Activated CD4-positive, alpha-beta memory T cell treated with anti-CD3 and anti-CD28 coated beads for 36 hours (primary cell): Measurements from ENCODE around the gene RTL9. TPM values are rescaled to one million over a fixed set of nuclear protein-coding genes. Genes with fewer than 3 reads are reported as not detected.

Experiments used
- CTCF ChIA-PET: fragments of 350-600 bp; sonication (Branson Sonifier 250); formaldehyde crosslinking; loops from one replicate; lab custom pipeline; 2021; ENCODE audit warnings: antibody characterized with exemption, inconsistent platforms; lab: Charles Lee
- POLR2A ChIA-PET: fragments of 350-600 bp; sonication (Branson Sonifier 250); formaldehyde crosslinking; loops from one replicate; lab custom pipeline; 2021; ENCODE audit warnings: antibody characterized with exemption; lab: Charles Lee
- DNase-seq: peaks from one replicate; pipeline ENCODE4 v3.0.0-alpha.2; 2020
- H3K27ac Mint-ChIP-seq: one replicate; pipeline ENCODE4 v1.8.0; 2021; ENCODE audit warnings: mixed read lengths
- H3K27me3 Mint-ChIP-seq: one replicate; pipeline ENCODE4 v1.8.0; 2021; ENCODE audit warnings: mixed read lengths
- H3K36me3 Mint-ChIP-seq: one replicate; pipeline ENCODE4 v1.8.0; 2021; ENCODE audit warnings: mixed read lengths
- H3K4me1 Mint-ChIP-seq: one replicate; pipeline ENCODE4 v1.8.0; 2021; ENCODE audit warnings: low read depth, mixed read lengths
- H3K4me3 Mint-ChIP-seq: one replicate; pipeline ENCODE4 v1.8.0; 2021; ENCODE audit warnings: mild to moderate bottlenecking, mixed read lengths
- H3K9me3 Mint-ChIP-seq: one replicate; pipeline ENCODE4 v1.8.0; 2021; ENCODE audit warnings: mixed read lengths
- intact Hi-C: fragments of 100-400 bp; cut with micrococcal nuclease; formaldehyde crosslinking; loops from one replicate; pipeline ENCODE4 v1.15.1; 2023
- total RNA-seq, 2 experiments: library from RNA; stranded (reverse); gene quantifications; one replicate each; pipeline ENCODE4 v1.2.3, GENCODE V29; 2021

The RTL9 gene
- under 1 TPM in 1 of 2 experiments, not detected in 1; 0.05 TPM for total RNA-seq

DNA sequence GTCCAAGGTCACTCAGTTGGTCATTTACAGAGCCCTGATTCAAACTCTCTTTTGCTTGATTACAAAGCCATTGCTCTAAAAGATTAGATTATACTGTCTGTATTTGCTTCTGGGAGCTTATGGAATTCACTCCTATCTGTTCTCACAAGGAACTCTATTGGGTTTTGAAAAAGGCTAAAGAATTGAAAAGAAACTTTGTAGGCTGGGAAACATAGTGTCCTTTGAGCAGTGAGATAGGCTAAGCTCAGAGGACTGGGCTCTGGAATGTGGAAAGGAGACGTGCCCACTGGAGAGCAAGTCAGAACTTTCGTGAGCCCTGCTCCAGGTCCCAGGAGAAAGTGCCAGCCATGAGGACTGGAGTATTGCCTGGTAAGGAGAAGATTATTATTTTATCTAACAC, at the start of gene RTL9:
RTL9 (plus strand) TSS at position 301 of the 400 bp plus-strand sequence. CDS start 91,770 bp downstream, outside the sequence.
- DNase-seq = no peak
- ChIA-PET CTCF (no interaction called here), POLR2A (no interaction called here)
- H3K4me3 Mint-ChIP-seq = no peak within 1 kb of the TSS
- no peaks in the 10 kb centered on the region for H3K9me3 Mint-ChIP-seq
- no peaks in the 10 kb centered on the region for H3K4me1 Mint-ChIP-seq
- intact Hi-C loops = no loop called here
- H3K36me3 Mint-ChIP-seq = no peaks in the 10 kb centered on the region
- no peak within 1 kb of the TSS for H3K27ac Mint-ChIP-seq
- no peaks in the 10 kb centered on the region for H3K27me3 Mint-ChIP-seq

DNA sequence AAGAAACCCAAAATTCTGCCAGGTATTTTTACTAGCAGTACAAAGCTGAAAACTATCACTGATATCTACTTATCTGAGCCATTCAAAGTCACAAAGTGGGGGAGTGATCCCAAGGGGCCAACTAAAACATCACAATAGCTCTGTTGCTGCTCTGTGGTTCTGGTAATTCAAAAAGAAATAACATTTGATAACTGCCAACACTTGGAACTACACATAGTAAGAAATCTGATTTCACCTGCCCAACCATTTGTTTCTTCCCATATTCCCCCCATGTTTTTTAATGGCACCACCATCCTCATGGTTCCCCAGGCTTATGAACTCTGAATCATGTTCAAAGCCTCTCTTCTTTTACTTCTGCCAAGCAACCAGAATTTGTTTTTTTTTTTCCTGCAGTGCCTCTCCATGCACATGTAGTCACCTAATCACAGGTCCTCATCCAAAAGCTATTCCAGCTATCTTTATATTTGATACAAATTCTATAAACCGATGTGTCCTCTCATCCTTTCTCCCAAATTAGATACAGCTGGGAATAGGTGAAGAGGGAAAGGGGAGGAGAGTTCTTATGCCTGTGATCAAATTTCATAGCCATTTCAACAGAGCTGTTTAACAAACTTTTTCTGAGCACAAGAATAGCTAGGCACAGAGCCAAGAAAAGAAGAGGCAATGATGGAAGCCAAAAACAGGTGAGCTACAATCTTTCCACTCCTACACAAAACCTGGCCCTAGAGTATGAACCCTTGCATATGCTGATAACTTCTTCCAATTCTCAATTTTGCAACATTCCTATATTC, 48.5 kb upstream of the RTL9 start:
- H3K36me3 Mint-ChIP-seq = no peaks in the 10 kb centered on the region
- no peak for DNase-seq
- ChIA-PET CTCF (interaction anchor here (0.6 kb wide), 1 partner anchor 15 kb away, joined by 5 read pairs; no protein-coding TSS in a partner anchor), POLR2A (interaction anchor here (1.0 kb wide), 2 partner anchors 86 to 105 kb away, joined by 3 read pairs; no protein-coding TSS in a partner anchor)
- H3K27me3 Mint-ChIP-seq = no peaks in the 10 kb centered on the region
- peaks cover 59% of the 10 kb centered on the region for H3K4me1 Mint-ChIP-seq
- H3K9me3 Mint-ChIP-seq = no peaks in the 10 kb centered on the region
- no peak overlapping the region for H3K4me3 Mint-ChIP-seq
- intact Hi-C loops = loop anchor here (5.0 kb wide), 2 partner anchors 33 to 83 kb away; no protein-coding TSS in a partner anchor
- H3K27ac Mint-ChIP-seq = no peak overlapping the region

GRCh38 chrX:110310896-110311295, 47.8 kb upstream of the RTL9 start:
- Mint-ChIP-seq H3K36me3 (no peaks in the 10 kb centered on the region), H3K4me3 (no peak overlapping the region), H3K9me3 (no peaks in the 10 kb centered on the region), H3K27me3 (no peaks in the 10 kb centered on the region), H3K27ac (peak overlapping the region; percentile 8), H3K4me1 (peaks cover 62% of the 10 kb centered on the region)
- CTCF ChIA-PET = interaction anchor here (0.6 to 1.2 kb wide), 2 partner anchors 16 to 66 kb away, joined by 3 to 5 read pairs; no protein-coding TSS in a partner anchor
- intact Hi-C loops = loop anchor here (5.0 kb wide), 2 partner anchors 34 to 84 kb away; no protein-coding TSS in a partner anchor
- POLR2A ChIA-PET = interaction anchor here (1.0 kb wide), 1 partner anchor 86 kb away, joined by 3 read pairs; no protein-coding TSS in a partner anchor
- DNase-seq = peak; percentile 64

DNA sequence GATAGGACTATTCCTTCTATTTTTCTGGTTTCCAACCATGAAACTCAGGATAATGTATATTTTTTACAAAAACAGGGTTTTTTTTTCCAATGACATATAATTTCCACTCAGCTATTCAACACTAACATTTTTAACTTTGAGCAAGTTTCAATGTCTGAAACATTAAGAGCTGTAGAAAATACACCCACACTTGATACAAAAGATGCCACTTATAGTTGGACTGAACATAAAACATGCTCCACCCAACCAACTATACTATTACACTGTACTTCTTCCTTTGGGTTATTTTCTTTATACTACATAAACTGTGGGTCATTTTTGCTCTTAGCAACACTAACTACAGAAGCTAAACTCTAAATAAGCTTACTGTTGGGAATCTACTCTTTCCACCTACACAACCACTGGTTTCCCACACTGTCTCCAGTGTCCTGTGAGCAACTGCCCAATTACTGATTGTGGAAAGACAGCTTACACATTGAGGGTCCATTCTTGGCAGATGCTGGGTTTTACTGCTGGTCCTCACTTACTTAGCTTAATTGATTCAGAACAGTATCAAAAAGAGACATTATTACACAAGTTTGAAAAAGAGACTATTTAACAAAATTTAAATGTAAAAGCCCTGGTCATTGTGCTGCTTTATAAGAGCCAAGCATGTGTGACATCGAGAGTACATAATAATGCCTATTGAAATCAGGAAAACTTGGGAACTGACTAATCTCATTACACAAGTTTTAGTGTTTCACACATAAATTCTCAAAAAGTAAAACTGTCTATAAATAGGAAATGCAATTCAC, 47.0 kb upstream of the RTL9 start:
- POLR2A ChIA-PET = interaction anchor here (0.6 to 1.0 kb wide), 2 partner anchors 87 to 236 kb away, joined by 3 read pairs; no protein-coding TSS in a partner anchor
- H3K27ac Mint-ChIP-seq = peak overlapping the region; percentile 8

DNA sequence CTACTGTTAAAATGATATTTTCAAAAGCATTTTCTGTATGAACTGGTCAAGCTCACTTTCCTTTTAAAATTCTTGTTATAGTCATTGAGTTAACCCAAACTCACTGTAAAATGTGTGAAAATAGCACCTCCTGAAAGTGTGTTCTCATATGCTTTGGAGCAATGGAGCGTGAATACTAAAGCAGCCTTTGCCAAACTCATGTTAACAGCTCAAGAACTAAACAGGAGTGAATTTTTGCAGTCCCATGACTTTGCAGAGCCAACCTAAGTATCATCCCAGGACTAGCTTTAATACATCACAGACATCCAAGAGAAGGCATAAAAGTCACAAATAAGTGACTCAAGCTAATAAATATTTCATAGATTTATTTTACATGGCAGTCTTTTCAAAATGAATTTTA, 43.1 kb upstream of the RTL9 start:
- no peaks in the 10 kb centered on the region for H3K36me3 Mint-ChIP-seq

More for the DNA sequence above, 47.0 kb upstream of the RTL9 start:
- DNase-seq = no peak
- CTCF ChIA-PET = interaction anchor here (1.2 kb wide), 1 partner anchor 66 kb away, joined by 3 read pairs; no protein-coding TSS in a partner anchor
- intact Hi-C loops = loop anchor here (5.0 kb wide), 2 partner anchors 34 to 84 kb away; no protein-coding TSS in a partner anchor
- no peaks in the 10 kb centered on the region for H3K27me3 Mint-ChIP-seq
- H3K4me1 Mint-ChIP-seq = peaks cover 62% of the 10 kb centered on the region
- no peaks in the 10 kb centered on the region for H3K9me3 Mint-ChIP-seq
- H3K36me3 Mint-ChIP-seq = no peaks in the 10 kb centered on the region
- no peak overlapping the region for H3K4me3 Mint-ChIP-seq

GRCh38 chrX:110316351-110317060, 42.1 kb upstream of the RTL9 start:
- intact Hi-C loops = loop anchor here (5.0 kb wide), 1 partner anchor 314 kb away; the partner anchor contains the start of gene TMEM164
- Mint-ChIP-seq H3K4me1 (peaks cover 39% of the 10 kb centered on the region), H3K36me3 (no peaks in the 10 kb centered on the region), H3K4me3 (peak overlapping the region; percentile 93), H3K27ac (peak overlapping the region; percentile 88), H3K27me3 (no peaks in the 10 kb centered on the region), H3K9me3 (no peaks in the 10 kb centered on the region)
- no peak for DNase-seq
- ChIA-PET CTCF (interaction anchor here (1.0 to 1.9 kb wide), 4 partner anchors 29 to 156 kb away, joined by 3 to 6 read pairs (median 4); no protein-coding TSS in a partner anchor), POLR2A (interaction anchor here (1.0 kb wide), 1 partner anchor 86 kb away, joined by 5 read pairs; no protein-coding TSS in a partner anchor)

More for the DNA sequence above, 43.1 kb upstream of the RTL9 start:
- DNase-seq = no peak
- intact Hi-C loops = loop anchor here (5.0 kb wide), 1 partner anchor 313 kb away; the partner anchor contains the start of gene TMEM164
- peaks cover 46% of the 10 kb centered on the region for H3K4me1 Mint-ChIP-seq
- H3K4me3 Mint-ChIP-seq = peak overlapping the region; percentile 42
- H3K27ac Mint-ChIP-seq = no peak overlapping the region
- H3K27me3 Mint-ChIP-seq = no peaks in the 10 kb centered on the region
- no peaks in the 10 kb centered on the region for H3K9me3 Mint-ChIP-seq
- ChIA-PET POLR2A (interaction anchor here (0.7 kb wide), 1 partner anchor 611 kb away, joined by 3 read pairs; no protein-coding TSS in a partner anchor), CTCF (interaction anchor here (1.5 to 1.8 kb wide), 2 partner anchors 147 to 168 kb away, joined by 4 to 8 read pairs; no protein-coding TSS in a partner anchor)

- ChIA-PET CTCF (interaction anchor here (0.8 to 1.9 kb wide), 6 partner anchors 30 to 162 kb away, joined by 3 to 6 read pairs (median 3); no protein-coding TSS in a partner anchor), POLR2A (interaction anchor here (1.0 kb wide), 1 partner anchor 87 kb away, joined by 5 read pairs; no protein-coding TSS in a partner anchor)
- Mint-ChIP-seq H3K36me3 (no peaks in the 10 kb centered on the region), H3K27me3 (no peaks in the 10 kb centered on the region), H3K9me3 (no peaks in the 10 kb centered on the region), H3K4me1 (peaks cover 32% of the 10 kb centered on the region), H3K4me3 (peak overlapping the region; percentile 93), H3K27ac (peak overlapping the region; percentile 88)
- peak; percentile 46 for DNase-seq
- intact Hi-C loops = loop anchor here (5.0 kb wide), 1 partner anchor 315 kb away; the partner anchor contains the start of gene TMEM164
These were observed 41.4 kb upstream of the RTL9 start for GRCh38 chrX:110317061-110317819.

GRCh38 chrX:110317820-110318663, 40.6 kb upstream of the RTL9 start, which contains the start of gene AMMECR1:
Gene AMMECR1, minus strand, starts transcription at chrX:110318085. Its CDS starts 14 bp downstream, at chrX:110318071.
- Mint-ChIP-seq H3K4me1 (peaks cover 27% of the 10 kb centered on the region), H3K27me3 (no peaks in the 10 kb centered on the region), H3K36me3 (no peaks in the 10 kb centered on the region), H3K9me3 (no peaks in the 10 kb centered on the region), H3K27ac (peak within 1 kb of the TSS; percentile 95), H3K4me3 (peak within 1 kb of the TSS; percentile 93)
- ChIA-PET POLR2A (interaction anchor here (1.0 kb wide), 1 partner anchor 93 kb away, joined by 3 read pairs; no protein-coding TSS in a partner anchor), CTCF (interaction anchor here (0.6 to 1.9 kb wide), 9 partner anchors 31 to 171 kb away, joined by 3 to 7 read pairs (median 3); no protein-coding TSS in a partner anchor)
- intact Hi-C loops = loop anchor here (2.0 to 5.0 kb wide), 3 partner anchors 91 to 316 kb away; partner anchors contain the start of gene TMEM164
- peak; percentile 84 for DNase-seq

- ChIA-PET CTCF (interaction anchor here (1.0 to 1.6 kb wide), 4 partner anchors 94 to 172 kb away, joined by 3 to 7 read pairs (median 4); no protein-coding TSS in a partner anchor), POLR2A (interaction anchor here (1.0 kb wide), 1 partner anchor 93 kb away, joined by 3 read pairs; no protein-coding TSS in a partner anchor)
- Mint-ChIP-seq H3K9me3 (no peaks in the 10 kb centered on the region), H3K4me3 (peak overlapping the region; percentile 93), H3K36me3 (no peaks in the 10 kb centered on the region), H3K27ac (peak overlapping the region; percentile 95), H3K4me1 (peaks cover 25% of the 10 kb centered on the region), H3K27me3 (no peaks in the 10 kb centered on the region)
- intact Hi-C loops = loop anchor here (2.0 to 5.0 kb wide), 3 partner anchors 90 to 316 kb away; partner anchors contain the start of gene TMEM164
- no peak for DNase-seq
These were observed 40.0 kb upstream of the RTL9 start for GRCh38 chrX:110318664-110318968.
